Activated naive CD4-positive, alpha-beta T cell treated with Interleukin-2 at 50 U/mL for 16 hours (primary cell): Measurements from ENCODE around the gene TBXAS1.

ENCODE experiments used
- DNase-seq: peaks from one replicate; pipeline ENCODE4 v3.0.0-alpha.2; 2020

The TBXAS1 gene

GRCh38 chr7:140005754-140006503 is 176.9 kb downstream of the TBXAS1 start:
- no peak for DNase-seq

- DNase-seq: no peak
Measured at GRCh38 chr7:140006600-140006999, 177.5 kb downstream of the TBXAS1 start.

GRCh38 chr7:140007051-140007690 is 178.1 kb downstream of the TBXAS1 start:
- DNase-seq: no peak

- DNase-seq: no peak
Measured at GRCh38 chr7:140008755-140009610, 179.9 kb downstream of the TBXAS1 start.

- no peak for DNase-seq
Measured at GRCh38 chr7:140009735-140010134, 180.7 kb downstream of the TBXAS1 start.

- no peak for DNase-seq
Measured at GRCh38 chr7:140010194-140010895, 181.3 kb downstream of the TBXAS1 start.

GRCh38 chr7:140013676-140014075 is 184.6 kb downstream of the TBXAS1 start:
- no peak for DNase-seq

GRCh38 chr7:140014123-140014522 is 185.1 kb downstream of the TBXAS1 start:
- DNase-seq: no peak

GRCh38 chr7:140015471-140015970 is 186.5 kb downstream of the TBXAS1 start:
- DNase-seq: no peak

GRCh38 chr7:140016540-140016939 is 187.5 kb downstream of the TBXAS1 start:
- DNase-seq: no peak

- DNase-seq: no peak
Measured at GRCh38 chr7:140017034-140017433, 188.0 kb downstream of the TBXAS1 start.

GRCh38 chr7:140017543-140017942 is 188.5 kb downstream of the TBXAS1 start:
- no peak for DNase-seq

GRCh38 chr7:140018125-140019043 is 189.3 kb downstream of the TBXAS1 start:
- DNase-seq: no peak

GRCh38 chr7:140019172-140019571 is 190.1 kb downstream of the TBXAS1 start:
- DNase-seq: no peak

GRCh38 chr7:140019606-140020005 is 190.5 kb downstream of the TBXAS1 start:
- no peak for DNase-seq

- DNase-seq: no peak
Measured at GRCh38 chr7:140021603-140022002, 192.5 kb downstream of the TBXAS1 start.

GRCh38 chr7:140022582-140023211 is 193.6 kb downstream of the TBXAS1 start:
- no peak for DNase-seq

GRCh38 chr7:140023728-140024127 is 194.7 kb downstream of the TBXAS1 start:
- no peak for DNase-seq

- DNase-seq: no peak
Measured at GRCh38 chr7:140024585-140024984, 195.5 kb downstream of the TBXAS1 start.

- DNase-seq: no peak
Measured at GRCh38 chr7:140025241-140025640, 196.2 kb downstream of the TBXAS1 start.

- DNase-seq: no peak
Measured at GRCh38 chr7:140025814-140026433, 196.9 kb downstream of the TBXAS1 start.
